ENCODE data around the gene UST.
A peak's percentile ranks its signal among the peaks of the same experiment; 100 is the strongest.

UST gene

GRCh38 chr6:149060985-149061760 is 314.3 kb downstream of the UST start:
- DNase-seq (ENCODE audit: low read depth, low spot score), result peak; percentile 74

- peak; percentile 36 for DNase-seq (ENCODE audit: low read depth, low spot score)
Measured at GRCh38 chr6:149061930-149062329, 315.1 kb downstream of the UST start.

GRCh38 chr6:149062653-149063348 is 316.0 kb downstream of the UST start:
- DNase-seq (ENCODE audit: low read depth, low spot score), result no peak

GRCh38 chr6:149063468-149063867 is 316.6 kb downstream of the UST start:
- no peak for DNase-seq (ENCODE audit: low read depth, low spot score)

- DNase-seq (ENCODE audit: low read depth, low spot score), result no peak
Measured at GRCh38 chr6:149064001-149064659, 317.3 kb downstream of the UST start.

- DNase-seq (ENCODE audit: low read depth, low spot score), result no peak
Measured at GRCh38 chr6:149064660-149065015, 317.8 kb downstream of the UST start.

- DNase-seq (ENCODE audit: low read depth, low spot score), result no peak
Measured at GRCh38 chr6:149065121-149065520, 318.3 kb downstream of the UST start.

- no peak for DNase-seq (ENCODE audit: low read depth, low spot score)
Measured at GRCh38 chr6:149065658-149066556, 319.1 kb downstream of the UST start.

- DNase-seq (ENCODE audit: low read depth, low spot score), result no peak
Measured at GRCh38 chr6:149071997-149072396, 325.2 kb downstream of the UST start.

GRCh38 chr6:149074832-149075258 is 328.0 kb downstream of the UST start:
- DNase-seq (ENCODE audit: low read depth, low spot score), result no peak

GRCh38 chr6:149075616-149076354 is 329.0 kb downstream of the UST start:
- DNase-seq (ENCODE audit: low read depth, low spot score), result no peak

GRCh38 chr6:149076355-149076734 is 329.5 kb downstream of the UST start:
- no peak for DNase-seq (ENCODE audit: low read depth, low spot score)

- peak; percentile 83 for DNase-seq (ENCODE audit: low read depth, low spot score)
Measured at GRCh38 chr6:149077208-149077607, 330.4 kb downstream of the UST start.

GRCh38 chr6:149078211-149078782 is 331.5 kb downstream of the UST start:
- DNase-seq (ENCODE audit: low read depth, low spot score), result no peak

- DNase-seq (ENCODE audit: low read depth, low spot score), result no peak
Measured at GRCh38 chr6:149079456-149079855, 332.6 kb downstream of the UST start.

GRCh38 chr6:149079911-149080491 is 333.2 kb downstream of the UST start:
- DNase-seq (ENCODE audit: low read depth, low spot score), result peak; percentile 65

GRCh38 chr6:149080511-149080910 is 333.7 kb downstream of the UST start:
- no peak for DNase-seq (ENCODE audit: low read depth, low spot score)

GRCh38 chr6:149081281-149081680 is 334.5 kb downstream of the UST start:
- no peak for DNase-seq (ENCODE audit: low read depth, low spot score)

- peak; percentile 90 for DNase-seq (ENCODE audit: low read depth, low spot score)
Measured at GRCh38 chr6:149082320-149082719, 335.5 kb downstream of the UST start.

GRCh38 chr6:149084026-149084425 is 337.2 kb downstream of the UST start:
- DNase-seq (ENCODE audit: low read depth, low spot score), result no peak

Data from astrocyte of the hippocampus (primary cell).